HL-60 (cell line): Measurements from ENCODE around the gene GAL3ST2.

Experiments used
- GABPA ChIP-seq: IDR thresholded peaks from 2 replicates; pipeline ENCODE4 v1.6.1; 2012; ENCODE audit warnings: low read depth
- TF ChIP-seq, protein P1 (sequence below): IDR thresholded peaks from one replicate; pipeline ENCODE4 v1.5.1; 2011; ENCODE audit warnings: low read length, control low read depth, inconsistent platforms; ENCODE audit not compliant: insufficient read depth

DNA sequence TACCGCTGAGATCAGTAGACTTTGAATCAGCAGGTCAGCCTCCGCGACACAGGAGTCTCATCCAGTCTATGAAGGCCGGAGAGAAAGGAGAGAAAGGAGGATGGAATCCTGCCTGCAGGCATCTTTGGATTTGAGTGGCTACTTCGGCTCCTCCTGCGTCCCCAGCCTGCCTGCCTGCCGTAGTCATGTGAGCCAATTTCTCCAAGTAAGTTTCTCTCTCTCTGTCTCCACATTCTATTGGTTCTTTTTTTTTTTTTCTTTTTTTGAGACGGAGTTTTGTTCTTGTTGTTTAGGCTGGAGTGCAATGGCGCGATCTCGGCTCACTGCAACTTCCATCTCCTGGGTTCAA is 65.4 kb downstream of the GAL3ST2 start:
- TF ChIP-seq, protein P1, sequence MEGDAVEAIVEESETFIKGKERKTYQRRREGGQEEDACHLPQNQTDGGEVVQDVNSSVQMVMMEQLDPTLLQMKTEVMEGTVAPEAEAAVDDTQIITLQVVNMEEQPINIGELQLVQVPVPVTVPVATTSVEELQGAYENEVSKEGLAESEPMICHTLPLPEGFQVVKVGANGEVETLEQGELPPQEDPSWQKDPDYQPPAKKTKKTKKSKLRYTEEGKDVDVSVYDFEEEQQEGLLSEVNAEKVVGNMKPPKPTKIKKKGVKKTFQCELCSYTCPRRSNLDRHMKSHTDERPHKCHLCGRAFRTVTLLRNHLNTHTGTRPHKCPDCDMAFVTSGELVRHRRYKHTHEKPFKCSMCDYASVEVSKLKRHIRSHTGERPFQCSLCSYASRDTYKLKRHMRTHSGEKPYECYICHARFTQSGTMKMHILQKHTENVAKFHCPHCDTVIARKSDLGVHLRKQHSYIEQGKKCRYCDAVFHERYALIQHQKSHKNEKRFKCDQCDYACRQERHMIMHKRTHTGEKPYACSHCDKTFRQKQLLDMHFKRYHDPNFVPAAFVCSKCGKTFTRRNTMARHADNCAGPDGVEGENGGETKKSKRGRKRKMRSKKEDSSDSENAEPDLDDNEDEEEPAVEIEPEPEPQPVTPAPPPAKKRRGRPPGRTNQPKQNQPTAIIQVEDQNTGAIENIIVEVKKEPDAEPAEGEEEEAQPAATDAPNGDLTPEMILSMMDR = no peak
- TF ChIP-seq GABPA = no peak
